Measurements from ENCODE around the gene ACBD3. TPM values are rescaled to one million over a fixed set of nuclear protein-coding genes. Genes with fewer than 3 reads are reported as not detected.

ACBD3 gene
- total and polyA plus RNA-seq, 10 of the 15 experiments (the other 5 are each of a cell fraction or from before 2014, with no cell fraction given) = 7.5 to 27.9 (median 20.3) TPM

- ChIA-PET POLR2A (interaction anchor here (0.7 to 0.8 kb wide), 2 partner anchors 147 to 246 kb away, joined by 4 to 5 read pairs; no protein-coding TSS in a partner anchor), CTCF (interaction anchor here (1.6 to 4.7 kb wide), 3 partner anchors 17 to 38 kb away, joined by 5 to 23 read pairs (median 15); no protein-coding TSS in a partner anchor), SMC1A (ENCODE audit: uncharacterized antibody, unreplicated experiment) (interaction anchor here (1.4 kb wide), 1 partner anchor 38 kb away, joined by 3 read pairs; no protein-coding TSS in a partner anchor), RAD21 (ENCODE audit: unreplicated experiment) (no interaction called here)
- WGBS (ENCODE audit: insufficient coverage, insufficient replicate concordance, low lambda C conversion rate, missing lambda C conversion rate) = 88% methylated on average over 1 of the region's 1 CpG
- Histone ChIP-seq H3K9me3 (replicated peaks; ENCODE audit: control insufficient read depth, insufficient read depth, low read length) (no peaks in the 10 kb centered on the region), H3K4me1 (ENCODE audit: control insufficient read depth, insufficient read depth, low read length) (peaks cover 5% of the 10 kb centered on the region; the same call in 1 of the 2 replicates), H3K9ac (ENCODE audit: control insufficient read depth, insufficient read depth, low read length) (no peak overlapping the region), H3K79me2 (ENCODE audit: control insufficient read depth, insufficient read depth, low read length) (peaks cover 5% of the 10 kb centered on the region), H3K4me2 (ENCODE audit: control insufficient read depth, insufficient read depth) (no peak overlapping the region), H3K27ac (ENCODE audit: control insufficient read depth, insufficient read depth) (no peak overlapping the region), H3K36me3 (ENCODE audit: control insufficient read depth in 2 of 2, insufficient read depth in 2 of 2, low read length in 1 of 2) (peaks cover under 1 to 34% of the 10 kb centered on the region in 2 experiments), H2AFZ (ENCODE audit: control insufficient read depth, low read depth, low read length) (no peak overlapping the region), H4K20me1 (ENCODE audit: control insufficient read depth, insufficient read depth) (no peaks in the 10 kb centered on the region), H3K4me3 (no peak overlapping the region), H3K27me3 (replicated peaks in 1 of 2; ENCODE audit: control insufficient read depth in 2 of 2, insufficient read depth in 2 of 2, low read length in 1 of 2) (no peaks in the 10 kb centered on the region)
- FAIRE-seq (no peak), ATAC-seq (no peak), DNase-seq (ENCODE audit: low read depth, low spot score) (no peak)
- in situ Hi-C loops (cut with MboI) (no loop called here), intact Hi-C loops (cut with micrococcal nuclease; ENCODE audit: unreplicated experiment) (loop anchor here (5.0 kb wide), 1 partner anchor 37 kb away; no protein-coding TSS in a partner anchor)
- BruUV-seq (replicated peaks) = no TSS peak
- TF ChIP-seq, protein P1, sequence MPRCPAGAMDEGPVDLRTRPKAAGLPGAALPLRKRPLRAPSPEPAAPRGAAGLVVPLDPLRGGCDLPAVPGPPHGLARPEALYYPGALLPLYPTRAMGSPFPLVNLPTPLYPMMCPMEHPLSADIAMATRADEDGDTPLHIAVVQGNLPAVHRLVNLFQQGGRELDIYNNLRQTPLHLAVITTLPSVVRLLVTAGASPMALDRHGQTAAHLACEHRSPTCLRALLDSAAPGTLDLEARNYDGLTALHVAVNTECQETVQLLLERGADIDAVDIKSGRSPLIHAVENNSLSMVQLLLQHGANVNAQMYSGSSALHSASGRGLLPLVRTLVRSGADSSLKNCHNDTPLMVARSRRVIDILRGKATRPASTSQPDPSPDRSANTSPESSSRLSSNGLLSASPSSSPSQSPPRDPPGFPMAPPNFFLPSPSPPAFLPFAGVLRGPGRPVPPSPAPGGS (IDR thresholded peaks at IDR 0.05; ENCODE audit: borderline replicate concordance, insufficient read depth, low read depth, low read length, poor library complexity, severe bottlenecking) = no peak
- TF ChIP-seq, protein P2, sequence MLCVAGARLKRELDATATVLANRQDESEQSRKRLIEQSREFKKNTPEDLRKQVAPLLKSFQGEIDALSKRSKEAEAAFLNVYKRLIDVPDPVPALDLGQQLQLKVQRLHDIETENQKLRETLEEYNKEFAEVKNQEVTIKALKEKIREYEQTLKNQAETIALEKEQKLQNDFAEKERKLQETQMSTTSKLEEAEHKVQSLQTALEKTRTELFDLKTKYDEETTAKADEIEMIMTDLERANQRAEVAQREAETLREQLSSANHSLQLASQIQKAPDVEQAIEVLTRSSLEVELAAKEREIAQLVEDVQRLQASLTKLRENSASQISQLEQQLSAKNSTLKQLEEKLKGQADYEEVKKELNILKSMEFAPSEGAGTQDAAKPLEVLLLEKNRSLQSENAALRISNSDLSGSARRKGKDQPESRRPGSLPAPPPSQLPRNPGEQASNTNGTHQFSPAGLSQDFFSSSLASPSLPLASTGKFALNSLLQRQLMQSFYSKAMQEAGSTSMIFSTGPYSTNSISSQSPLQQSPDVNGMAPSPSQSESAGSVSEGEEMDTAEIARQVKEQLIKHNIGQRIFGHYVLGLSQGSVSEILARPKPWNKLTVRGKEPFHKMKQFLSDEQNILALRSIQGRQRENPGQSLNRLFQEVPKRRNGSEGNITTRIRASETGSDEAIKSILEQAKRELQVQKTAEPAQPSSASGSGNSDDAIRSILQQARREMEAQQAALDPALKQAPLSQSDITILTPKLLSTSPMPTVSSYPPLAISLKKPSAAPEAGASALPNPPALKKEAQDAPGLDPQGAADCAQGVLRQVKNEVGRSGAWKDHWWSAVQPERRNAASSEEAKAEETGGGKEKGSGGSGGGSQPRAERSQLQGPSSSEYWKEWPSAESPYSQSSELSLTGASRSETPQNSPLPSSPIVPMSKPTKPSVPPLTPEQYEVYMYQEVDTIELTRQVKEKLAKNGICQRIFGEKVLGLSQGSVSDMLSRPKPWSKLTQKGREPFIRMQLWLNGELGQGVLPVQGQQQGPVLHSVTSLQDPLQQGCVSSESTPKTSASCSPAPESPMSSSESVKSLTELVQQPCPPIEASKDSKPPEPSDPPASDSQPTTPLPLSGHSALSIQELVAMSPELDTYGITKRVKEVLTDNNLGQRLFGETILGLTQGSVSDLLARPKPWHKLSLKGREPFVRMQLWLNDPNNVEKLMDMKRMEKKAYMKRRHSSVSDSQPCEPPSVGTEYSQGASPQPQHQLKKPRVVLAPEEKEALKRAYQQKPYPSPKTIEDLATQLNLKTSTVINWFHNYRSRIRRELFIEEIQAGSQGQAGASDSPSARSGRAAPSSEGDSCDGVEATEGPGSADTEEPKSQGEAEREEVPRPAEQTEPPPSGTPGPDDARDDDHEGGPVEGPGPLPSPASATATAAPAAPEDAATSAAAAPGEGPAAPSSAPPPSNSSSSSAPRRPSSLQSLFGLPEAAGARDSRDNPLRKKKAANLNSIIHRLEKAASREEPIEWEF (IDR thresholded peaks at IDR 0.05; ENCODE audit: insufficient replicate concordance, low read depth, low read length) = no peak
- TF ChIP-seq MYC (IDR thresholded peaks at IDR 0.05; ENCODE audit: insufficient read depth, insufficient read length, insufficient replicate concordance, low read length, severe bottlenecking) (no peak), TCF7 (IDR thresholded peaks at IDR 0.05; ENCODE audit: borderline replicate concordance) (no peak), ETV6 (conservative IDR thresholded peaks at IDR 0.05 in 1 of 2, IDR thresholded peaks at IDR 0.05 in 1 of 2; ENCODE audit: borderline replicate concordance in 1 of 2, low read depth in 1 of 2) (no peak), MEF2B (IDR thresholded peaks at IDR 0.05; ENCODE audit: partially characterized antibody, poor library complexity, severe bottlenecking) (no peak), SUZ12 (IDR thresholded peaks at IDR 0.05; ENCODE audit: unreplicated experiment) (no peak), POLR2AphosphoS2 (IDR thresholded peaks at IDR 0.05; ENCODE audit: low read depth, low read length) (no peak), JUND (IDR thresholded peaks at IDR 0.05; ENCODE audit: low read depth, low read length) (no peak), BRCA1 (IDR thresholded peaks at IDR 0.05; ENCODE audit: low read depth, low read length) (no peak)
- TF ChIP-seq, protein P3, sequence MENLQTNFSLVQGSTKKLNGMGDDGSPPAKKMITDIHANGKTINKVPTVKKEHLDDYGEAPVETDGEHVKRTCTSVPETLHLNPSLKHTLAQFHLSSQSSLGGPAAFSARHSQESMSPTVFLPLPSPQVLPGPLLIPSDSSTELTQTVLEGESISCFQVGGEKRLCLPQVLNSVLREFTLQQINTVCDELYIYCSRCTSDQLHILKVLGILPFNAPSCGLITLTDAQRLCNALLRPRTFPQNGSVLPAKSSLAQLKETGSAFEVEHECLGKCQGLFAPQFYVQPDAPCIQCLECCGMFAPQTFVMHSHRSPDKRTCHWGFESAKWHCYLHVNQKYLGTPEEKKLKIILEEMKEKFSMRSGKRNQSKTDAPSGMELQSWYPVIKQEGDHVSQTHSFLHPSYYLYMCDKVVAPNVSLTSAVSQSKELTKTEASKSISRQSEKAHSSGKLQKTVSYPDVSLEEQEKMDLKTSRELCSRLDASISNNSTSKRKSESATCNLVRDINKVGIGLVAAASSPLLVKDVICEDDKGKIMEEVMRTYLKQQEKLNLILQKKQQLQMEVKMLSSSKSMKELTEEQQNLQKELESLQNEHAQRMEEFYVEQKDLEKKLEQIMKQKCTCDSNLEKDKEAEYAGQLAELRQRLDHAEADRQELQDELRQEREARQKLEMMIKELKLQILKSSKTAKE (IDR thresholded peaks at IDR 0.05; ENCODE audit: low read depth, poor library complexity, severe bottlenecking) = no peak
- TF ChIP-seq, protein P4, sequence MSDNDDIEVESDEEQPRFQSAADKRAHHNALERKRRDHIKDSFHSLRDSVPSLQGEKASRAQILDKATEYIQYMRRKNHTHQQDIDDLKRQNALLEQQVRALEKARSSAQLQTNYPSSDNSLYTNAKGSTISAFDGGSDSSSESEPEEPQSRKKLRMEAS (IDR thresholded peaks at IDR 0.05; ENCODE audit: low read depth, low read length) = no peak
Observed at GRCh38 chr1:226164154-226164553, 22.4 kb downstream of the ACBD3 start.

Data from GM12878 (cell line).